GM19324 (cell line): ENCODE data around the gene STX17.
"Not testable (repeated sequence)": the region's sequence is repeated elsewhere in the genome, so short reads cannot be mapped to it uniquely, and the experiment has no call there.

ENCODE experiments used
- ATAC-seq: cut with Tn5 transposase; IDR thresholded peaks from one replicate; pipeline ENCODE4 v1.9.1; 2021; ENCODE audit warnings: mild to moderate bottlenecking, moderate library complexity; ENCODE audit not compliant: unreplicated experiment, low FRiP score

STX17 gene

DNA sequence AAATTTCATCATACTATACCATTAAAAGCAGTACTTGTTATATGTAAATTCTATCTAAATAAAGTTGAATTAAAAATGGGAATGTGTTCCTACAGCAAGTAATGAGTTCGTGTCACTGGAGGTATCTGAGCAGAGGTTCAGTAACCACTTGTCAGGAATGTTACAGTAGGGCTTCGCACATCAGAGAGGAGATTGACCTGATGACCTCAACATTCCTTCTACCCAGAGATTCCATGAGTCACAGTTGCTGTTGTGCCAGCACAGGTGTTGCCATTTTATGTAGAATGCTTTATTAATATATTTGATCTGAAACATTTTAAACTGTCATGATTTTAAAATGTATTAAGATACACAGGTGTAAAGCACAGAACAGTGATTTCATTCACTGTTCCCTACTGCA lies 60.3 kb downstream of the STX17 start:
- no peak for ATAC-seq

DNA sequence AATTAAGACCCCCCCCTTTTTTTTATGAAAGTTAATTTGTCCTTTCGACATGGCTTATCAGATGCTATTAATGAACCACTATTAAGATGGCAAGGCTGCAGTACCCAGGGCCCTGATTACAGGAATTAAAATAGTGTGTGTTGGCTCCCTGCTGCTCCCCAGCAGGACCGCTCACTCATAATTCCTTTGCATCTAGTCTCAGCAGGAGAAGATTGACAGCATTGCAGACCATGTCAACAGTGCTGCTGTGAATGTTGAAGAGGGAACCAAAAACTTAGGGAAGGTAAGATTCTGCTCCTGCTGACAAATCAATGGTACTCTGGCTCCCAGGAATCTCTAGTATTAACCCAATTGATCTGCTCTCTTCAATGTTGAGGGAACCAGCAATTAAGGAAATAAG lies 61.0 kb downstream of the STX17 start:
- no peak for ATAC-seq

- no peak for ATAC-seq
Observed at GRCh38 chr9:99970481-99970880, 64.0 kb downstream of the STX17 start.

DNA sequence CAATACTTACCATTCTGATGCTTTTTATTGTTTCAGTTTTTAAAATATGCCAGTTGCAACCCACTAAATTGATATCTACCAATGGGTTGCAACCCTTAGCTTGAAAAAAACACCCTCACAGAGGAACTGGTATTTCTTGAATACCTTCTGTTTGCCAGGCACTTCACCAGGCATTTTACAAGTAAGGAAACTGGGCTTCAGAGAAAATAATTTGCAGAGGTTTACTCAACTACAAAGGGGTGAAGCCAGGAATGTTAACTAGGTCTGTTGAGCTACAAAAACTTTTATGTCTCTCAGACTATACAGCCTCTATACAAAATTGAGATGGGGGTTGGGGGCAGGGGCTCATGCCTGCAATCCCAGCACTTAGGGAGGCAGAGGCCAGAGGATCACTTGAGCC lies 65.0 kb downstream of the STX17 start:
- ATAC-seq = no peak

DNA sequence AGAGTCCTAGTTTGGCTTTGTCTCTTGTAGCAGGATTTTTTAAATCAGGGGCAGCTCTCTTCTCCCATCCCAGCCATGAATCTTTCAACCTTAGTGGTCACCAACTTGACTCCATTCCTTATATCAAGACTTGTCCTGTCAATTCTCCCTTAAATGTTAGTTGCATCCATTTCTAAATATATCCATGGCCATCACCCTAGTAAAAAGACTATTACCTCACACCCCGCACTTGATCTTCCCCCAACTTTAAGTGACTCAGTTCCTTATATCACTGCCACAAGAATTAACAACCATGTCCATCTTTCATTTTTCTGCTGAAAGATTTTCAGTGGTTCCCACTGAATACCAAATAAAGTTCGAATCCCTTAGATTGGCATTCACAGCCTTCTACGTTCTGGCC lies 67.0 kb downstream of the STX17 start:
- no peak for ATAC-seq

DNA sequence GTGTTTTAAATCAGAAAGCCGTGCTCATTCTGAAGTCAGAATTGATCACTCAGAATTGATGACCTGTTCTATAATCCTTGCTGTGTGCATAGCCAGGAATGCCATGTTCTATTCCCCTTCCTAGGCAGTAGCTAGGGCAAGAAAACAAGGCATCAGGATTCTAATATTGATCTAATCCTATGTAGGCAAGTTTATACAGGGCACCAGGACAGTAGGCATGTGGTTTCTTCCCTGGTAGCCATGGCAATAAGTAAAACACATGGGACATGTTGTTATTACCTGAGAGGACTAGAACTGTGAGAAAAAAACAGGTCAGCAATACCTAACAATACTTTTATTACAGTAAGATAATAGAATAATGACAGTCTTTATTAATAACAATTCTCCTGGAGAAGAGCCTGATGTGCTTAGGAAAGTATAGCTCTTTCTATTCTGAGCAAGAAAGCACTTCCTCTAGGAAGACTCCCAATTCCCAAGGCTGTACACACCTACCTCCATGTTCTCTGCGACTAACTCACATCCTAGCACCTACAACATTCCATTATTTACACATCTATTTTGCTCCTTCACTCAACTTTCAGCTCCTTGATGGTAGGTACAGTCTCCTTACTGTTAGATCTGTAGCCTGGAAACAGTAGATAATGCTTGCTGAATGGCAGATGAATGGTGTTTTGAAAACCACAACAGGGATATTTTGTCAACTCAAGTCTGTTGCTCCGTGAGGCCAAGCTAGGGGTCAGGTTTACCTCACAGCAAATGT lies 70.8 kb downstream of the STX17 start:
- ATAC-seq = no peak

DNA sequence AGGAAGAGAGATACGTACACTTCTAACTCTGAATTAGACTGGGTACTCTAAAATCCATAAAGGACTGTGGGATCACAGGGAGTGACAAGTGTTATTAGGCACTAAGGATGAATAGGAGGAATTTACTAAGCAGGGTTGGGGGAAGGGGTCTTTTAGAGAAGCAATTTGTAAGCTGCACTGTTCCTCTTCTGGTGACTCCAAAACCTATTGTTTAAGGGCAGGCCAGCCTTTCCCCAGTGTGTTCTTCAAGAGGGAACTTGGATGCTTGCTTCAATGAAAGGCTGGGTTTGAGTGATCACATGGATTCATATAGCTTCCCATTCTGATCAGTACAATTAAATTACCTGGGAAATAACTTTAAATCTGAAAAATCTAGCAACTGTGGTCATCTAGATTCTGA lies 71.8 kb downstream of the STX17 start:
- ATAC-seq = no peak

- no peak for ATAC-seq
Observed at GRCh38 chr9:99980598-99980997, 74.1 kb downstream of the STX17 start.

DNA sequence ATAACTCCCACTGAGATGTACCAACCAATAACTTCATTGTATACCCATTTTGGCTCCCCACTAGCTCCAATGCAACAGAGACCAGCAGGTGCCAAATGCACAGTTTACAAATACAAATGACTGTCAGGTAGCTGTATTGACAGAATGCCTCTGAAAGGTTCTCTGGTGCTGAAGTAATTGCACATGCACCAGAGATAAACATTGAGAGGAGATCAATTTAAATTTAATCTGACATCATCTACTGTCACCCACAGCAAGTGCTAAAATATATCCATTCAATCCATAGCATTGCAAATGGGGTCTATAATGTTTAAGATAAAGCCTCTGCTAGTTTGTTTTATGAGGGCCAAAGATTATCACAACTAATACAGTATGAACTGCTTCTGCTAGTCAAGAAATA lies 80.2 kb downstream of the STX17 start:
- ATAC-seq = no peak

DNA sequence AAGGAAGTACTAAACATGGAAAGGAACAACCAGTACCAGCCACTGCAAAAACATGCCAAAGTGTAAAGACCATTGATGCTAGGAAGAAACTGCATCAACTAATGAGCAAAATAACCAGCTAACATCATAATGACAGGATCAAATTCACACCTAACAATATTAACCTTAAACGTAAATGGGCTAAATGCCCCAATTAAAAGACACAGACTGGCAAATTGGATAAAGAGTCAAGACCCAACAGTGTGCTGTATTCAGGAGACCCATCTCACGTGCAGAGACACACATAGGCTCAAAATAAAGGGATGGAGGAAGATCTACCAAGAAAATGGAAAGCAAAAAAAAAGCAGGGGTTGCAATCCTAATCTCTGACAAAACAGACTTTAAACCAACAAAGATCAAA lies 84.1 kb downstream of the STX17 start:
- not testable (repeated sequence) for ATAC-seq

GRCh38 chr9:99998266-99998665 lies 91.8 kb downstream of the STX17 start:
- ATAC-seq = no peak

DNA sequence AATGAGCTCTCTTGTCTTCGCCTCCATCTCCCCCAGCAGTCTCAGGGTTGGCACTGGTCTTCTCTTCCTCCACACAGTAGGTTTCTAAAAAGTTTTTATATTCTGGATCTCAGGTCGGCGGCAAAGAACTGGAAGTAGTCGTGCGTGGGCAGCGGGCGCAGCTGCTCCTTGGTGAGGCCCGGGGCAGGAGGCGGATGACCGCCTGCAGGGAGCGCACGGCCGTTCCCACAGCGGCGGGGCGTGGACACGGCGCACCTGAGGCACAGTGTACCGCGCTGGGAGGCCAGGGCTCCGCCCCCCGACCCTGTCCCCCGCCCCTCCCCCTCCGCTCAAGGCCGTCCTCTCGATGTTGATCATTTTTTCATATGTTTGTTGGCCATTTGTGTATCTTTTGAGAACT lies 92.4 kb downstream of the STX17 start:
- no peak for ATAC-seq

GRCh38 chr9:99999797-100000196 lies 93.3 kb downstream of the STX17 start:
- no peak for ATAC-seq

DNA sequence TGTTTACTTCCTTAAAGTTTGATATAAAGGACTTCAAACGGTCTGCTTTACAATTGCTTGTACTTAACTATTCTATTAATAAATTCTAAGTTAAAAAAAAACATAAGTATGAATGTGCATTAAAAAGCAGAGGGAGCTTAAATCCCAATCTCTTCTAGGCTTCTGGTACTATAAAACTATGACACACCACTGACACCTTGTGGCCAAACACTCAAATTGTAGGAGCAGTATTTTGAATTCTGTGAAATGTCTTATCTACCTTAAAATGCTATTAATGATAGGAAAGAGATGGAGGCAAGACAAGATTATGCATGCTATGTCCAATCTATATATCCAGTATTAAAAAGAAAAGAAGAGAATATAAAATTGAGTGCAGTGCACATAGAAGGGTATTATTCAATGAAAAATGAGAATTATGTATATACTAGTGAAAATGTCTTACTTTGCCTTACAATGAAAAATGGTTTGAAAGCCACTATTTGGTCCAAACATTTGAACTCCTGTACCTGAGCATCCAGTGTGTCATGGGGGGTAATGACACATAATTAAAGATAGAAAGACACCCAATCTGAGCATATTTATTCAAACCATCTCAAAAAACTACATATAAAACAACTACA lies 104.7 kb downstream of the STX17 start:
- no peak for ATAC-seq

GRCh38 chr9:100012279-100012678 lies 105.8 kb downstream of the STX17 start:
- ATAC-seq = no peak

GRCh38 chr9:100013573-100013972 lies 107.1 kb downstream of the STX17 start:
- no peak for ATAC-seq

GRCh38 chr9:100014846-100015245 lies 108.4 kb downstream of the STX17 start:
- no peak for ATAC-seq

DNA sequence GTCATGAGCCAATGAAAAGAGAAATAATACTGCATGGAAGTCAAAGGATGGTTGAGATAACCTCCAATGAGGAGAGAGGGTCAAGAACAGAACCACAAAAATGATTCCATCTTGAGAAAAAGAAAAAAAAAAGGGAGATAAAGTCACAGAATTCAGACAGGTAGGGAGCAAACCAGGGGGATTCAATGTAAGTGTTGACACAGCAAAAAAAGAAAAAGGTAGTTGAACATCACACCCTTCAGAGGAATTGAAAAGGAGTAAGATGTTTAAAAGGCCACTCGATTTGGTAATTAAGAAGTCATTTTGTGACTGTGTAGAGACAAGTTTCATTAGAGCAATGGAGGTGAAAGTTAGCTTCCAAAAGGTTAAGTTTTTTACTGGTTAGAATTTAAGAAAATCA lies 113.1 kb downstream of the STX17 start:
- ATAC-seq = no peak
